Sigmoid colon (tissue), 7 donors: ENCODE results near the gene NCOA1. TPM values are rescaled to one million over a fixed set of nuclear protein-coding genes. Genes with fewer than 3 reads are reported as not detected.

Experiments
- DNase-seq: peaks from one replicate; pipeline ENCODE4 v3.0.0-alpha.2; 2019
- H3K27ac ChIP-seq, 4 donors: fragments of 200-600 bp; sonication (generic); one replicate each; pipeline ENCODE4 v1.5.1; 2016 to 2019; ENCODE audit warnings: mild to moderate bottlenecking in 1 of 4
- H3K27me3 ChIP-seq, 3 donors: fragments of 200-600 bp; sonication (generic); one replicate each; pipeline ENCODE4 v1.5.1; 2019; ENCODE audit warnings: mild to moderate bottlenecking in 1 of 3
- H3K36me3 ChIP-seq, 4 donors: fragments of 200-600 bp; sonication (generic); one replicate each; pipeline ENCODE4 v1.5.1; 2016 to 2019
- H3K4me1 ChIP-seq, 4 donors: fragments of 200-600 bp; sonication (generic); one replicate each; pipeline ENCODE4 v1.5.1; 2017 to 2019
- H3K4me3 ChIP-seq, 4 donors: fragments of 200-600 bp; sonication (generic); one replicate each; pipeline ENCODE4 v1.5.1; 2017 to 2019; ENCODE audit warnings: mild to moderate bottlenecking in 2 of 4, moderate library complexity in 1 of 4
- H3K9me3 ChIP-seq, 4 donors: fragments of 200-600 bp in 3 of 4; sonication (generic) in 3 of 4; one replicate each; pipeline versions ENCODE4 v1.5.1 to v1.6.1; 2013 to 2019
- EP300 ChIP-seq, 4 donors: sonication (generic); formaldehyde crosslinking; IDR thresholded peaks; one replicate each; pipeline ENCODE4 v1.6.1; 2017; ENCODE audit warnings: antibody characterized with exemption in 4 of 4
- POLR2A ChIP-seq, 2 donors: fragments of 450-650 bp; IDR thresholded peaks; one replicate each; pipeline ENCODE4 v1.6.1; 2016; ENCODE audit warnings: antibody characterized with exemption in 2 of 2, mild to moderate bottlenecking in 2 of 2, moderate library complexity in 2 of 2
- POLR2AphosphoS5 ChIP-seq, 4 donors: sonication (generic); formaldehyde crosslinking; IDR thresholded peaks; one replicate each; pipeline ENCODE4 v1.6.1; 2017; ENCODE audit warnings: antibody characterized with exemption in 4 of 4
- WGBS, 2 donors: extraction: QIAGEN DNeasy Blood & Tissue Kit; methylation state at CpG; one replicate each; pipeline ENCODE4 v1.1.7; 2013; 5-methylcytosine and 5-hydroxymethylcytosine counted together
- intact Hi-C: fragments of 100-400 bp; cut with DNase I; formaldehyde crosslinking; loops from one replicate; pipeline ENCODE4 v1.15.1; 2023
- polyA plus RNA-seq, 3 donors: library from polyadenylated mRNA; stranded (reverse); fragments of 200-250 nt; gene quantifications; one replicate each; pipeline ENCODE4 v1.2.3, GENCODE V29; 2013
- total RNA-seq, 4 donors: library from RNA; depleted of rRNA; stranded (reverse); fragments of >200 nt; gene quantifications; one replicate each; pipeline ENCODE4 v1.1.0, GENCODE V29; 2016
- TF ChIP-seq, protein P1 (sequence below), 4 experiments: fragments of 450-650 bp in 3 of 4; fragments of 200-600 bp in 1 of 4; IDR thresholded peaks; one replicate each; pipeline ENCODE4 v1.5.1; 2016 to 2019; ENCODE audit warnings: antibody characterized with exemption in 4 of 4, mild to moderate bottlenecking in 3 of 4, moderate library complexity in 2 of 4
- donor health status: healthy with polysubstance abuse.
- donor health status: Bipolar disorder and iron deficiency.
- donor health status: healthy.

Gene NCOA1
- total and polyA plus RNA-seq, 7 donors: 11.3 to 61.7 (median 49.2) TPM

DNA sequence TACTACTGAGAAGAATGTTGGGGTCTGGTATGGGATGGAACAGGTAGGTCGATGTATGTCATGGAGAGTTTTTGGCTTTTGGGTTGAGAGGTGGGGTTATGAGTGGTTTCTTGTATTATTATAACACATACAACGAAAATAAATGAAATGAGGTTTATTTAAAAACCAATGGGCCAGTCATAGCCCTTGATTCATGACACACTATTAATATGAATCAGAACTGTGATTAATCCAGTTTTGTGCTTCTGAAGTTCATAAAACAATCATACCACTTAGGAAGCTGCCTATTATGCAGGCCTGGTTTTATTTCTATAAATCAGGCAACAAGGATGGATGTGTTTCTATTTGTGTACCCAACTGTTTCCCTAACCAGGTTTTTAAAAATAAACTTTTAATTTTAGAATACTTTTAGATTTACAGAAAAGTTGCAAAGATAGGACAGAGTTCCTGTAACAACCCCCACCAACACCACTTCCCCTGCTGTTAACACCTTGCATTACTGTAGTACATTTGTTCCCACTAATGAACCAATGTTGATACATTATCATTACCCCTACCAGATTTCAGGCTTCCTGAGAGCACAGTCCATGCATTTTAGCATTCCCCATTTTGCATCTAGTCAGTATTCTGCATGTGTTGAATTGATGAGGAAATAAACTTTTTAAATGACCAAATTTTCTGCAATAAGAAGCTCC lies 37.5 kb upstream of the NCOA1 start:
- no peak for DNase-seq
- TF ChIP-seq, protein P1, sequence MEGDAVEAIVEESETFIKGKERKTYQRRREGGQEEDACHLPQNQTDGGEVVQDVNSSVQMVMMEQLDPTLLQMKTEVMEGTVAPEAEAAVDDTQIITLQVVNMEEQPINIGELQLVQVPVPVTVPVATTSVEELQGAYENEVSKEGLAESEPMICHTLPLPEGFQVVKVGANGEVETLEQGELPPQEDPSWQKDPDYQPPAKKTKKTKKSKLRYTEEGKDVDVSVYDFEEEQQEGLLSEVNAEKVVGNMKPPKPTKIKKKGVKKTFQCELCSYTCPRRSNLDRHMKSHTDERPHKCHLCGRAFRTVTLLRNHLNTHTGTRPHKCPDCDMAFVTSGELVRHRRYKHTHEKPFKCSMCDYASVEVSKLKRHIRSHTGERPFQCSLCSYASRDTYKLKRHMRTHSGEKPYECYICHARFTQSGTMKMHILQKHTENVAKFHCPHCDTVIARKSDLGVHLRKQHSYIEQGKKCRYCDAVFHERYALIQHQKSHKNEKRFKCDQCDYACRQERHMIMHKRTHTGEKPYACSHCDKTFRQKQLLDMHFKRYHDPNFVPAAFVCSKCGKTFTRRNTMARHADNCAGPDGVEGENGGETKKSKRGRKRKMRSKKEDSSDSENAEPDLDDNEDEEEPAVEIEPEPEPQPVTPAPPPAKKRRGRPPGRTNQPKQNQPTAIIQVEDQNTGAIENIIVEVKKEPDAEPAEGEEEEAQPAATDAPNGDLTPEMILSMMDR (IDR thresholded peaks at IDR 0.05): no peak
- TF ChIP-seq POLR2A (IDR thresholded peaks at IDR 0.05): no peak
- TF ChIP-seq EP300 (IDR thresholded peaks at IDR 0.05): no peak
- no peak for TF ChIP-seq POLR2AphosphoS5 (IDR thresholded peaks at IDR 0.05)
- Histone ChIP-seq H3K4me3 (peak overlapping the region in 3 of 4 donors; percentile 33 to 36 (median 35)), H3K27ac (peak overlapping the region; percentile 27 to 74 (median 60)), H3K9me3 (peaks cover 0 to 3% (median 0%) of the 10 kb centered on the region in 4 donors), H3K36me3 (no peaks in the 10 kb centered on the region), H3K27me3 (no peaks in the 10 kb centered on the region), H3K4me1 (peaks cover 0 to 19% (median 5%) of the 10 kb centered on the region in 4 donors)
- intact Hi-C loops: no loop called here
- 89% methylated on average over 2 of the region's 2 CpGs for WGBS, 2 donors

DNA sequence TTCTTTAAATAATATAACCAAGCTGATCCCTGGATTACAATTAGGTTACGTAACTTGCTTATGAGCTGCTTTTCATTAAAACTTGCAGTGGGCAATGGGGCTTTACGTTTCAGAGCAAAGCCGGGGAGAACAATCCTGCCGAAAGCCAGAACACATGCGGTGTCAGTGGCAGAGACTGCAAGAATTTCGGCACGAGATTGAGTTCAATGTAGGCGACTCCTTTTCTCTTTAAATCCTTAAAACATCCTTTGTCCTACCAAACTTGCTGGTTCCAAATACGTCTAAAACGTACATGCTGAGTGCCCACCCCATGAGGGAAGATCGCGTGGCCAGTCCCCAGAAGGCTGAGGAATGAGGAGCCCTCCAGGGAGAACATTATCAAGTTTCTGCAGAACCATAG lies 36.8 kb upstream of the NCOA1 start:
- Histone ChIP-seq H3K27me3 (no peaks in the 10 kb centered on the region), H3K36me3 (no peaks in the 10 kb centered on the region), H3K9me3 (no peaks in the 10 kb centered on the region), H3K27ac (peak overlapping the region; percentile 27 to 74 (median 60)), H3K4me1 (peaks cover 0 to 19% (median 5%) of the 10 kb centered on the region in 4 donors), H3K4me3 (peak overlapping the region in 3 of 4 donors; percentile 33 to 36 (median 35))
- TF ChIP-seq, protein P1 (IDR thresholded peaks at IDR 0.05): no peak
- no peak for TF ChIP-seq EP300 (IDR thresholded peaks at IDR 0.05)
- TF ChIP-seq POLR2AphosphoS5 (IDR thresholded peaks at IDR 0.05): no peak
- 76 to 77% methylated on average over 12 of the region's 12 CpGs for WGBS, 2 donors
- intact Hi-C loops: no loop called here
- no peak for DNase-seq

DNA sequence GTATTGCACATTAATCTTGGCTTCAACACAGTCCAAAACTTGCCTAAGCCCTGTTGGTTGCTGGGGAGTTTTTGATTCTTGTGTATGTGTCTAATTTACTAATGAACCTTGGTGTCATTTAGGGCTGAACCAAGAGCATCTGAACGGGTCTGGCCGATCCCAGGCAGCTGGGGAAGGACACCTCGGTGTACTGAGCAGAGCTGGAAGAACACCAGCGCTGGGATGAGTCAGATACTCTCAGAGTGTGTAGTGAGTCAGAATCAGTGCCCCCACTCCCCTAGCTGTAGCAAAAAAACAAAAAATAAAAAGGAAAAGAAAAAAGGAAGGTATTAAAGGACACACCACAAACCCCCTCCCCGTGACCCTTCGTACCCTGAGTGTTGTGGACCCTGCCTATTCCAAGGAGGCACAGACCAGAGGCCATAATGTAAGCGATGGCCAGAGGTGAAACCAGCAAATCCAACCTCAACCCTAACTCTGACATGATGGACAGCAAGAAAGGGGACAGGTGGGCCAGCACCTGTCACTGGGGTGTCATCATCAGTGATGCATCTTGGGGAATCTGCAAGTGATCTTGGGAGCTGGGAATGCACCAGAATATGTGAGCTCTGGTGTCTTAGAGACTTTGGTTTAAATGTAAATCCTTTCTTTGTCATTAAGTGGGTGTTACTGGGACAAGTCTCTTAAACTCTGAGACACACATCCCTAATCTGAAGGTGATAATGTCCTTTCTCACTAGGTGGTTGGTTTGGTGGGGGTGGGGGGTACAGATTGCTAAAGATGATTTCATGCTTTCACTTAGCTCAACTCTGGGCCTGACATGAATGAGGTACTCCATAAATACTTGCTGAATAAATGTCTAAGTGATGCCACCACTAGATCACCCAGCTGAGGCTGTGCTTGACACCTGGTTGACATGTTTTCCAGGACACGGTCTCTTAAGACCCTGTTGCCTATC lies 34.2 kb upstream of the NCOA1 start:
- DNase-seq: peak; percentile 92
- TF ChIP-seq, protein P1 (IDR thresholded peaks at IDR 0.05): no peak
- TF ChIP-seq POLR2AphosphoS5 (IDR thresholded peaks at IDR 0.05) (no peak), POLR2A (IDR thresholded peaks at IDR 0.05) (no peak), EP300 (IDR thresholded peaks at IDR 0.05) (no peak)
- intact Hi-C loops: no loop called here
- H3K4me3 ChIP-seq: no peak overlapping the region
- H3K9me3 ChIP-seq: no peaks in the 10 kb centered on the region
- no peaks in the 10 kb centered on the region for H3K36me3 ChIP-seq
- H3K4me1 ChIP-seq: peaks cover 0 to 19% (median 5%) of the 10 kb centered on the region in 4 donors
- peak overlapping the region in 3 of 4 donors; percentile 7 to 66 (median 26) for H3K27ac ChIP-seq
- WGBS, 2 donors: 74 to 76% methylated on average over 8 of the region's 8 CpGs
- H3K27me3 ChIP-seq: no peaks in the 10 kb centered on the region

DNA sequence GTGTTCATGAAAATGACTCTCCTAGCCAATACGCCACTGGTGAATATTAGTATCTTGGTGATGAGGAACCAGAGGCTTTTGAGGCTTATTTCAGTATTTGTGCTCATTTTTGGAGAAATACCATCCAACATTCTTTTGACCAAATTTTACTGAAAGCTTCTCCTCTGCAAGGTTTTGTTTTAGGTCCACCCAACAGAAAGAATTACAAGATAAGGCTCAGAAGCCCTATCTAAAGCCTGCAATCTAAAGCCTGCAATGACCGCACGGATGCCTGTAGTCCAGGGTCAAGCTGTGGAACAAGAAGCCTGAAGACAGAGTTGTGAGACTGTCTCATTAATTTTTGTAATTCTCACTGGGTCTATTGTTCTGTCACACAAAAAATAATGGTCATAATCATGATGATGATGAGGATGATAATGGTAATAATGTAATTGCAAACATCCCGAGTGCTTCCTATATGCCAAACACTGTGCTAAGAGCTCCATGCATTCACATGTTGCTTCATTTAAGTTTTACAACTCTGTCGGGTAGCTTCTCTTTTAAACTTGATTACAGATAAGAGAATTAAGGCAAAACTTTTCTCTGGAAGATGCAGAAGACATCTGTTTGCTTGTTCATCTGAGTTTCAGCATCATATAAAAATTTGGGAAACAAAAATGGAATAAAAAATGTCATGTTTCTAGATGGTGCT lies 33.2 kb upstream of the NCOA1 start:
- Histone ChIP-seq H3K36me3 (no peaks in the 10 kb centered on the region), H3K4me3 (no peak overlapping the region), H3K27me3 (no peaks in the 10 kb centered on the region), H3K27ac (peak overlapping the region in 1 of 4 donors; percentile 66), H3K4me1 (peaks cover 0 to 19% (median 5%) of the 10 kb centered on the region in 4 donors), H3K9me3 (no peaks in the 10 kb centered on the region)
- 81 to 88% methylated on average over 5 of the region's 5 CpGs for whole genome bisulfite sequencing, 2 donors
- intact Hi-C loops: no loop called here
- DNase-seq: no peak
- TF ChIP-seq EP300 (IDR thresholded peaks at IDR 0.05) (no peak), POLR2A (IDR thresholded peaks at IDR 0.05) (no peak), POLR2AphosphoS5 (IDR thresholded peaks at IDR 0.05) (no peak)
- TF ChIP-seq, protein P1 (IDR thresholded peaks at IDR 0.05): no peak
